Measurements from ENCODE around the gene NELFA. TPM values are rescaled to one million over a fixed set of nuclear protein-coding genes. Genes with fewer than 3 reads are reported as not detected.

Gene NELFA
- total RNA-seq, 3 donors from 2014 or later, result 14.1 to 22.0 (median 18.4) TPM

DNA sequence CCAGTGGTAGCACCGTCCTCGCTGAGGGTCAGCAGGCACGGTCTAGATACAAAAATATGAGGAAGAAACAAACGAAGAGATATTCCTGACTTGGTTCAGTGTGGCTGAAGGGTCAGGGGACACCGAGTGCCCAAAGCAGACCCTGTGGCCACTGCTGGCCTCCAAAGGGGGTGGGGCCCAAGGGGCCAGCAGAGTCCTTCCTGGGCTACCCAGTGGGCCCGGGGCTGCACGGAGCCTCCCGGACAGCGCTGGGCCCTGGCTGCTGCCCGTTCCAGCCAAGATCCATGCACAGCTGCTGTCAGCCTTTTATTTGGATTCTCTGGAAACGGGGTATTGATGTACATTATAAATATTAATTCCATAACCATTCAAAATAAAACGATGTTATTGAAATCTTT is 20.4 kb downstream of the NELFA start:
- DNase-seq (ENCODE audit: low spot score in 2 of 2), result no peak
- Histone ChIP-seq H3K4me3 (no peak overlapping the region), H3K27ac (no peak overlapping the region), H3K27me3 (no peaks in the 10 kb centered on the region), H3K36me3 (peaks cover 8% of the 10 kb centered on the region), H3K4me1 (no peaks in the 10 kb centered on the region), H3K9me3 (no peaks in the 10 kb centered on the region)
- intact Hi-C loops (cut with DNase I; ENCODE audit: low total_unique reads), result no loop called here
- TF ChIP-seq POLR2AphosphoS5 (IDR thresholded peaks at IDR 0.05), result no peak
- TF ChIP-seq CTCF (IDR thresholded peaks at IDR 0.05), result no peak
- no peak for TF ChIP-seq POLR2A (IDR thresholded peaks at IDR 0.05)

GRCh38 chr4:1987721-1988326 is 20.9 kb downstream of the NELFA start:
- Histone ChIP-seq H3K27me3 (no peaks in the 10 kb centered on the region), H3K4me1 (no peaks in the 10 kb centered on the region), H3K4me3 (no peak overlapping the region), H3K36me3 (peaks cover 12% of the 10 kb centered on the region), H3K27ac (no peak overlapping the region), H3K9me3 (no peaks in the 10 kb centered on the region)
- DNase-seq (ENCODE audit: low spot score in 2 of 2), result no peak
- intact Hi-C loops (cut with DNase I; ENCODE audit: low total_unique reads), result no loop called here
- TF ChIP-seq POLR2A (IDR thresholded peaks at IDR 0.05) (no peak), CTCF (IDR thresholded peaks at IDR 0.05) (no peak), POLR2AphosphoS5 (IDR thresholded peaks at IDR 0.05) (no peak)

- H3K36me3 ChIP-seq, result peaks cover 12% of the 10 kb centered on the region
- intact Hi-C loops (cut with DNase I; ENCODE audit: low total_unique reads), result no loop called here
- DNase-seq (ENCODE audit: low spot score in 2 of 2), result no peak
Observed at GRCh38 chr4:1987296-1987695, 21.5 kb downstream of the NELFA start.

DNA sequence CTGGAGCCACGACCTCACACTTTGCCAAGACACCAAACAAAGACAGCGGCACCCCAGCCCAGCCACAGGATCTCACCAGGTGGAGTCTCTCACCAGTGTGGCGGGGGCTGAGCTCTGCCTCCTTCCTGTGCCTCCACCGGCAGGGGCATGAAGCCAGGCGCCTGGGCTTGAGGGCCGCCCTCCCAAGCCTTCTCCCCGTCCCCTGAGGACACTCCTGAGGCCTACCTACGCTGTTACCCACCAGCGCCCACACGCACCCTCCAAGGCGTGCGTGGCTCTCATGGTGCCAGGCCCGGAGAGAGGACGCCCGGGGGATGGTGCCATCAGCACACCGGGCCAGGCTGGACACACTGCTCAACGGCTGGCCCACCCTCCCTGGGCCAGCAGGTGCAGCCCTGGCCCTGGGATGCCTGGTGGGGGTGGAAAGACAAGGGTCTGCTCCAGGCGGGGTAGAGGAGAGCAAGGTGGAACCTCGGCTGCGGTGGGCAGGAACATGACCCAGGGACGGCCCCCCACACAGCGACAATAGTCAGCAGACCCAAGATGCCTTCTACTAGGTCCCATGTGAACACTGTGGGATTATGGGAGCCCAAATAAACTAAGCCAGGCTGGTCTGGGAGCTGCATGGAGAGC is 22.1 kb downstream of the NELFA start:
- H3K9me3 ChIP-seq, result no peaks in the 10 kb centered on the region
- no peaks in the 10 kb centered on the region for H3K4me1 ChIP-seq
- H3K36me3 ChIP-seq, result peaks cover 12% of the 10 kb centered on the region
- no peak for DNase-seq (ENCODE audit: low spot score in 2 of 2)
- intact Hi-C loops (cut with DNase I; ENCODE audit: low total_unique reads), result no loop called here
- H3K27ac ChIP-seq, result no peak overlapping the region
- no peak for TF ChIP-seq CTCF (IDR thresholded peaks at IDR 0.05)
- H3K27me3 ChIP-seq, result no peaks in the 10 kb centered on the region
- H3K4me3 ChIP-seq, result no peak overlapping the region

More at GRCh38 chr4:1987296-1987695, 21.5 kb downstream of the NELFA start:
- Histone ChIP-seq H3K27me3 (no peaks in the 10 kb centered on the region), H3K4me1 (no peaks in the 10 kb centered on the region), H3K9me3 (no peaks in the 10 kb centered on the region), H3K27ac (no peak overlapping the region), H3K4me3 (no peak overlapping the region)
- TF ChIP-seq POLR2AphosphoS5 (IDR thresholded peaks at IDR 0.05) (no peak), CTCF (IDR thresholded peaks at IDR 0.05) (no peak), POLR2A (IDR thresholded peaks at IDR 0.05) (no peak)

DNA sequence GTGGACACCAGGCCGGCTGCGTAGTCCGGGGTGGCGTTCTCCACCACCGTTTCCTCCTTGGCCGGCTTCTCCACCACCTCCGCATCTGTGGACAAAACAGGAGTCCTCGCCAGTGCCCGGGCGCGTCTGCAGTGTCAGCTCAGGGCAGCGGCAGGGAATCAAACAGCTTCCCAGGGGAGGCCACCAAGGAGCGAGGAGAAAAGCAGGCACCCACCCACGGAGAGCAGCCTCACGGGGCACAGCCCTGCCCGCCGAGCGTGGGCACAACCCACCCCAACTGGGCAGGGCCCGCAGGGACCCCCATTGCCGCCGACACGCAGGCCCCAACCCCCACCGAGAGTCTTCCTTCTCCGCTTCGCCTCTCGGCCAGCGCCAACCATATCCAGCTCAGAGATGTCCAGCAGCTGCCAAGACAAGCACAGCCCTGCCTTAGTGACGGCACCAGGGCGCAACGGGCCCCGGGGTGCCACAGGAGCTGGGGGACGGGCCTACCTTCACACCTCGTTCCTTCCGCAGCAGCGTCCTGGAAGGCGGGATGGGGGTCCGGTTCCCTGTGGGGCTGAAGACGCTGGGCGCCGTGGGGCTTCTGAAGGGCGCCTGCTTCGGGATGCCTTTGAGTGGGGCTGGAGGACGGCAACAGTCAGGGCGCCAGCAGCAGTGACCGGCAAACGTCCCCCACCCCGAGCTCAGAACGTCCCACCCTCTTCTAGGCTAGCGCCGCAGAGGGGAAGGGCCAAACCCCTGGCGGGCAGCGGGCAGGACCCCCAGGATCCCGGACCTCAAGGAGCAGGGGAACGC is 22.8 kb downstream of the NELFA start:
- H3K9me3 ChIP-seq, result no peaks in the 10 kb centered on the region
- H3K4me3 ChIP-seq, result no peak overlapping the region
- DNase-seq (ENCODE audit: low spot score in 2 of 2), result no peak
- no peak overlapping the region for H3K27ac ChIP-seq
- H3K36me3 ChIP-seq, result peaks cover 12% of the 10 kb centered on the region
- intact Hi-C loops (cut with DNase I; ENCODE audit: low total_unique reads), result no loop called here
- no peaks in the 10 kb centered on the region for H3K4me1 ChIP-seq
- TF ChIP-seq CTCF (IDR thresholded peaks at IDR 0.05) (no peak), POLR2AphosphoS5 (IDR thresholded peaks at IDR 0.05) (no peak), POLR2A (IDR thresholded peaks at IDR 0.05) (no peak)
- no peaks in the 10 kb centered on the region for H3K27me3 ChIP-seq

All from breast epithelium (tissue), 4 donors.